Stimulated activated CD4-positive, alpha-beta T cell treated with anti-CD3 and anti-CD28 coated beads, Interleukin-12 subunit alpha, Interleukin-12 subunit beta, amount 100 ng/mL, for 4 hours (primary cell): ENCODE measurements around the gene RBM8A.

Experiments
- DNase-seq: peaks from one replicate; pipeline ENCODE4 v3.0.0-alpha.2; 2020

The RBM8A gene

DNA sequence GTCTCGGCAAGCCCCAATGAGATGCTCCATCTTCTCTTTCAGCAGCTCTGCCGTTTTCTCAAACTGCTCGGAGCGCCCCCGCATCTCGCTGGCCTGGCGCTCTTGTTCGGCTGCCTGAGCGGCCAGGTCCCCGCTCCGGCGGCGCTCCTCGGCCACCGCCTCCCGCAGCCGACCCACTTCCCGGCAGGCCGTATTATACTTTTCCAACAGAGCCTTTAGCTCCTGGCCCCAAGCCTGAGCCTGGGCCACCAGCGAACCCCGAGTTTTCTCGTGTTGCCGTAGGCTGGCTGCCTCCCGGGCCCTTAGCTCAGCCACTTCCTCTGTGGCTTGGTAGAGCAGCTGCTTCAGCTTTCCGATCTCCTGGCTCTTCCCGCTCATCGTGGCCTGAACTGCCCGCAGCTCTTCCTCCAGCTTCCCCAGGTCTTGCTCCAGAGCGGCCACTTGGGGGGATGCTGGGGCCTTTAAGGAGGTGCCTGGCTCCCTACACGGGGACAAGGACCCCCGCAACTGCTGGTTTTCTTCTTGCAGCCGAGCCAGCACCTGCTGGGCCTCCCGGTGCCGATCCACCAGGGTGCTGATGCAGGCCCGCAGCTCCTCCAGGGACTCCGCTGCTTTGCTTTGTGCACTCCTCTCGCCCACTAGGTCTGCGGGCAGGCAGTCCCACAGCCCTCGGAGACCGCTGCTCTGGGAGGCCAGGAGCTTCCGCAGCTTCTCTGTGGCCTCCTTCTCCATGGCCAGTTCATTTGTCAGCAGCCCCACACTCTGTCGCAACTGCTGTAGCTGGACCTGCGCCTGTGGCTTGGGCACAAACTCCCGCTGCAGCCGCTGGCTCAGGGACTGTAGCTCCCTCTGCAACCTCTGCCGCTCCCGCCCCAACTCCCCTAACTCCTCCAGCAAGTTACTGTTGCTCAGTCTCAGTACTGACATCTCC lies 55.0 kb downstream of the RBM8A start:
- DNase-seq: peak; percentile 32
